Fibroblast of pulmonary artery (primary cell): ENCODE measurements around the gene ADAMTSL3.

Experiments used
- DNase-seq: peaks from one replicate; pipeline ENCODE4 v3.0.0-alpha.2; 2010; ENCODE audit warnings: low read depth
- H3K4me3 ChIP-seq: replicated peaks from 2 replicates; pipeline ENCODE4 v1.5.1; 2011; ENCODE audit warnings: low read depth, mild to moderate bottlenecking, control low read depth, low read length, moderate library complexity
- CTCF ChIP-seq: IDR thresholded peaks from 2 replicates; pipeline ENCODE4 v1.5.1; 2011; ENCODE audit warnings: mild to moderate bottlenecking, control low read depth, low read length, inconsistent platforms; ENCODE audit errors: missing control alignments

Gene ADAMTSL3

GRCh38 chr15:83809345-83809744, 155.4 kb downstream of the ADAMTSL3 start:
- no peak for DNase-seq
- no peak overlapping the region for H3K4me3 ChIP-seq
- no peak for TF ChIP-seq CTCF

GRCh38 chr15:83810110-83810509, 156.2 kb downstream of the ADAMTSL3 start:
- TF ChIP-seq CTCF, result no peak
- DNase-seq, result no peak
- no peak overlapping the region for H3K4me3 ChIP-seq

- no peak overlapping the region for H3K4me3 ChIP-seq
- TF ChIP-seq CTCF, result no peak
- no peak for DNase-seq
Measured at GRCh38 chr15:83813682-83814081, 159.8 kb downstream of the ADAMTSL3 start.

GRCh38 chr15:83815506-83815905, 161.6 kb downstream of the ADAMTSL3 start:
- DNase-seq, result no peak
- TF ChIP-seq CTCF, result no peak
- no peak overlapping the region for H3K4me3 ChIP-seq

GRCh38 chr15:83816124-83816883, 162.4 kb downstream of the ADAMTSL3 start:
- DNase-seq, result peak; percentile 4
- TF ChIP-seq CTCF, result no peak
- no peak overlapping the region for H3K4me3 ChIP-seq

GRCh38 chr15:83818591-83818990, 164.7 kb downstream of the ADAMTSL3 start:
- no peak for TF ChIP-seq CTCF
- no peak for DNase-seq
- H3K4me3 ChIP-seq, result no peak overlapping the region

GRCh38 chr15:83830381-83830780, 176.5 kb downstream of the ADAMTSL3 start:
- no peak for DNase-seq
- no peak overlapping the region for H3K4me3 ChIP-seq
- no peak for TF ChIP-seq CTCF
